Activated T-helper 17 cell treated with anti-CD3 and anti-CD28 coated beads, Interleukin-2, amount 50 U/mL, for 72 hours (primary cell): ENCODE data around the gene NR2C2AP. TPM values are rescaled to one million over a fixed set of nuclear protein-coding genes. Genes with fewer than 3 reads are reported as not detected.
A peak's percentile ranks its signal among the peaks of the same experiment; 100 is the strongest.

Experiments
- ATAC-seq: fragments of 150-1000 bp; cut with Tn5 transposase; replicated peaks from 2 replicates; pipeline ENCODE4 v1.10.0; 2021; ENCODE audit warnings: mild to moderate bottlenecking, moderate library complexity
- H3K27ac Mint-ChIP-seq: one replicate; pipeline ENCODE4 v1.8.0; 2022; ENCODE audit warnings: mixed read lengths
- H3K27me3 Mint-ChIP-seq: one replicate; pipeline ENCODE4 v1.8.0; 2022; ENCODE audit warnings: mixed read lengths
- H3K36me3 Mint-ChIP-seq: one replicate; pipeline ENCODE4 v1.8.0; 2022; ENCODE audit warnings: low read depth, mild to moderate bottlenecking, mixed read lengths
- H3K4me1 Mint-ChIP-seq: one replicate; pipeline ENCODE4 v1.8.0; 2022; ENCODE audit warnings: mixed read lengths
- H3K4me3 Mint-ChIP-seq: one replicate; pipeline ENCODE4 v1.8.0; 2022; ENCODE audit warnings: mild to moderate bottlenecking, mixed read lengths
- H3K9me3 Mint-ChIP-seq: one replicate; pipeline ENCODE4 v1.8.0; 2022; ENCODE audit warnings: mixed read lengths
- total RNA-seq, 2 donors: library from RNA; stranded (reverse); gene quantifications; one replicate each; pipeline ENCODE4 v1.2.3, GENCODE V29; 2022

The NR2C2AP gene, protein sequence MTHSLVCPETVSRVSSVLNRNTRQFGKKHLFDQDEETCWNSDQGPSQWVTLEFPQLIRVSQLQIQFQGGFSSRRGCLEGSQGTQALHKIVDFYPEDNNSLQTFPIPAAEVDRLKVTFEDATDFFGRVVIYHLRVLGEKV
- total RNA-seq, result 10 to 100 TPM; 39.5 to 50.9 TPM

GRCh38 chr19:19203012-19203856 is at the start of gene NR2C2AP:
Gene NR2C2AP (minus strand): TSS chr19:19203414. CDS start chr19:19203060, 354 bp downstream.
- Mint-ChIP-seq H3K36me3 (peaks cover 44% of the 10 kb centered on the region), H3K27me3 (no peaks in the 10 kb centered on the region), H3K27ac (peak within 1 kb of the TSS; percentile 91), H3K9me3 (peaks cover 5% of the 10 kb centered on the region), H3K4me3 (peak within 1 kb of the TSS; percentile 91), H3K4me1 (peaks cover 14% of the 10 kb centered on the region)
- peak; percentile 95 for ATAC-seq

DNA sequence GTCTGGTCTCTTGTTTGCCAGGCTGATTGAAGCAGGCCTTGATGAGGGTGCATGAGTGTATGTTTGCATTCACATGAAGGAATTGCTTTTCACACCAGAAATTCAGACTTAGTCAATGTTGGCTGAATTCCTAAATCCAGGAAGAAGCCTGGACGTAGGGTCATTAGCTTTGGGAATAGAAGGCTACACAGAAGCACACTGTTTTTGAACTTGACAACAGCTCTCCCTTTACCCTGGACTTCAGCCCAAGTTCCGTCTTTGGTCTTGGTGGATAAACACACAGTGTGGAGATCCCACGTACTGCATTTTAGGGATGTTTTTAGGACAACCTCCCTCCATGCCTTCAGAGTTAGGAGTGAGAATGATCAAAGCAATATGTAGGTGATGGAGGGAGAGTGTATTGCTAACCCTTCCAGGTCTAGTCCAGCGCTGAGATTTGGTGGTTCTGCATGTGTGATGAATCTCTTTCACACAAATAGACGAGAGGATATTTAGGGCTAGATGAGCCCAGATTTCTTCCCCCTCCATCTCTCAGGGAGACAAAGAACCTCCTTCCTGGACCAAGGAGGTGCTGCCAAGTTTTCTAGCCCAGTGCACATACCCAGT is 47.1 kb upstream of the NR2C2AP start:
- H3K27me3 Mint-ChIP-seq, result peaks cover 26% of the 10 kb centered on the region
- no peaks in the 10 kb centered on the region for H3K9me3 Mint-ChIP-seq
- H3K27ac Mint-ChIP-seq, result no peak overlapping the region
- H3K36me3 Mint-ChIP-seq, result no peaks in the 10 kb centered on the region
- H3K4me1 Mint-ChIP-seq, result no peaks in the 10 kb centered on the region
- H3K4me3 Mint-ChIP-seq, result no peak overlapping the region
- ATAC-seq, result no peak

DNA sequence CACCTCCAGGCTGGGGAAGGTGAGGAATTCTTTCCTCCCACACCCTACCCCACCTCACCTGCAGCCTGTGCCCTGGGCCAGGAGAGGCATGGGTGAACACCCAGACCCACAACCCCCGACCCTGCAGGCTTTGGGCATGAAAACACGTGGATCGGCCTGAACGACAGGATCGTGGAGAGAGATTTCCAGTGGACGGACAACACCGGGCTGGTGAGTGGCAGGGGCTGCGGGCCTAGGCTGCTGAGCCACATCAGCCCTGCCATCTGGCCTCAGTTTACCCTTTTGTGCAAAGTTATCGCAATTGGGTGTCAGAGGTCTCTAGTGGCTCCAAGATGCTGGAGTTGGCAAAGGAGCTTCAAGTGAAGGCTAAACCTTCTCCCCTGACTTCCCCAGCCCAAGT is 37.3 kb upstream of the NR2C2AP start:
- no peaks in the 10 kb centered on the region for H3K4me1 Mint-ChIP-seq
- H3K9me3 Mint-ChIP-seq, result peaks cover 4% of the 10 kb centered on the region
- no peak overlapping the region for H3K27ac Mint-ChIP-seq
- H3K27me3 Mint-ChIP-seq, result peaks cover 10% of the 10 kb centered on the region
- no peak overlapping the region for H3K4me3 Mint-ChIP-seq
- ATAC-seq, result no peak
- no peaks in the 10 kb centered on the region for H3K36me3 Mint-ChIP-seq

GRCh38 chr19:19239675-19240074 is 36.5 kb upstream of the NR2C2AP start:
- no peak for ATAC-seq
- Mint-ChIP-seq H3K4me1 (no peaks in the 10 kb centered on the region), H3K27ac (no peak overlapping the region), H3K36me3 (no peaks in the 10 kb centered on the region), H3K9me3 (peaks cover 4% of the 10 kb centered on the region), H3K27me3 (peaks cover 10% of the 10 kb centered on the region), H3K4me3 (no peak overlapping the region)

GRCh38 chr19:19238126-19238894 is 35.1 kb upstream of the NR2C2AP start:
- Mint-ChIP-seq H3K4me3 (no peak overlapping the region), H3K36me3 (no peaks in the 10 kb centered on the region), H3K4me1 (no peaks in the 10 kb centered on the region), H3K27ac (no peak overlapping the region), H3K9me3 (peaks cover 4% of the 10 kb centered on the region), H3K27me3 (peaks cover 10% of the 10 kb centered on the region)
- no peak for ATAC-seq

- ATAC-seq, result no peak
- H3K27me3 Mint-ChIP-seq, result peaks cover 10% of the 10 kb centered on the region
- peaks cover 4% of the 10 kb centered on the region for H3K9me3 Mint-ChIP-seq
- H3K27ac Mint-ChIP-seq, result no peak overlapping the region
- no peaks in the 10 kb centered on the region for H3K4me1 Mint-ChIP-seq
- no peaks in the 10 kb centered on the region for H3K36me3 Mint-ChIP-seq
- no peak overlapping the region for H3K4me3 Mint-ChIP-seq
These were observed 33.0 kb upstream of the NR2C2AP start for GRCh38 chr19:19236173-19236572.

DNA sequence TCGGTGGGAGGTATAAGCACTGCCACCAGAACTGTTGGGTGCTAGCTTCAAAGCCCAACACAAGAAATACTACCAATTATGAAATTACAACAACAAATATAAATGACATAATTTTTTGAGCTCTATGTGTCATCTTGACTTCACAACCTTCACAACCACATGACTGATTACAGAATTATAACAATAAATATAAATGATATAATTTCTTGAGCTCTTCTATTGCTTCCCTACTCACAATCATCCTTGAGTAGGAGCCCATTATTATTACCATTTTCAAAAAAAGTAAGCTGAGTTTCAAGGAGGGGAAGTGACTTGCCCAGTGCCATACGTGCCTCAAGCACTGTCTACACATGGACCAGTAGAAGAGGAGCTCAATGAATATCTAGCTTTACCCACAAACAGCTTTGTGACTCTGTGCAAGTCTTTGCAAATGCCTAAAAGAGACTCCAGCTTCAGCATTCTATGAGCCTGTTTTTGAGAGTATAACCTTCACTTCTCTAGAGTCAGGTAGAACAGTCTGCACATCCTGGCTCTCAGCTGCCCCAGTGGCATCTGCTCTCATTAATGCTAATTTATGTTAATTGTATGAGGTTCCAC is 31.1 kb upstream of the NR2C2AP start:
- Mint-ChIP-seq H3K4me3 (no peak overlapping the region), H3K9me3 (peaks cover 4% of the 10 kb centered on the region), H3K27ac (no peak overlapping the region), H3K4me1 (no peaks in the 10 kb centered on the region), H3K27me3 (peaks cover 4% of the 10 kb centered on the region), H3K36me3 (no peaks in the 10 kb centered on the region)
- ATAC-seq, result no peak

DNA sequence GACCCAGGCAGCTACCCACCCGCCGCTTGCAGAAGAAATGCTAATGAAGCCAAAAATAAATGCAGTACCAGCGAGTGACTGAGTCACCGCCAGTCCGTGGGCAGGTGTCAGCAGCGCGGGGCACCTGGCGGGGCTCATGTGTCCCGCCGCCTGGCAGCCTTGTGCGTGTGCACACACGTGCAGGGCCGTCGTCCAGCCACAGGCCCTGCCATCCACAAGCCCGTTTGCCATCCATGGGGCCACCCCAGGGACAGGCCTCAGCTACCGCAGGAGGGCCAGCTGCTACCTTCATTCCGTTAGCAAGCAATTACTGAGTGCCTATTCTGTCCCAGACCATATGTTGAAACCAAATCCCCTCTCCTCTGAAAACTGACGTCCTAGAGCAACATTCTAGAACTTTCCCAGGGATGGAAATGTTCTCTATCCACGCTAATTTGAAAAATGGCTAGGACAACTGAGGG is 29.1 kb upstream of the NR2C2AP start:
- ATAC-seq, result no peak
- Mint-ChIP-seq H3K4me1 (no peaks in the 10 kb centered on the region), H3K9me3 (peaks cover 4% of the 10 kb centered on the region), H3K27ac (no peak overlapping the region), H3K4me3 (no peak overlapping the region), H3K27me3 (peaks cover 3% of the 10 kb centered on the region), H3K36me3 (no peaks in the 10 kb centered on the region)

GRCh38 chr19:19230999-19231398 is 27.8 kb upstream of the NR2C2AP start:
- Mint-ChIP-seq H3K4me3 (no peak overlapping the region), H3K9me3 (no peaks in the 10 kb centered on the region), H3K36me3 (no peaks in the 10 kb centered on the region), H3K27ac (no peak overlapping the region), H3K27me3 (peaks cover 3% of the 10 kb centered on the region), H3K4me1 (no peaks in the 10 kb centered on the region)
- ATAC-seq, result no peak

GRCh38 chr19:19229701-19230100 is 26.5 kb upstream of the NR2C2AP start:
- Mint-ChIP-seq H3K27ac (no peak overlapping the region), H3K4me1 (no peaks in the 10 kb centered on the region), H3K36me3 (no peaks in the 10 kb centered on the region), H3K9me3 (no peaks in the 10 kb centered on the region), H3K27me3 (peaks cover 3% of the 10 kb centered on the region), H3K4me3 (no peak overlapping the region)
- no peak for ATAC-seq

DNA sequence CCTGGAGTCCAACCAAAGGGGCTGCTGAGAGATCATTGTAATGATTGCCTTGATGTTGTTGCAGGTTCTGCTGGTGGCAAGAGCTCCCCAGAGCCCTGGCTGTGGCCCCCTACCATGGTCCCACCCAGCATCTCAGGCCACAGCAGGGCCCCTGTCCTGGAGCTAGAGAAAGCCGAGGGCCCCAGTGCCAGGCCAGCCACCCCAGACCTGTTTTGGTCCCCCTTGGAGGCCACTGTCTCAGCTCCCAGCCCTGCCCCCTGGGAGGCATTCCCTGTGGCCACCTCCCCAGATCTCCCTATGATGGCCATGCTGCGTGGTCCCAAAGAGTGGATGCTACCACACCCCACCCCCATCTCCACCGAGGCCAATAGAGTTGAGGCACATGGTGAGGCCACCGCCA is 24.0 kb upstream of the NR2C2AP start:
- Mint-ChIP-seq H3K27me3 (peaks cover 3% of the 10 kb centered on the region), H3K9me3 (no peaks in the 10 kb centered on the region), H3K36me3 (no peaks in the 10 kb centered on the region), H3K4me1 (no peaks in the 10 kb centered on the region), H3K4me3 (no peak overlapping the region), H3K27ac (no peak overlapping the region)
- no peak for ATAC-seq

- H3K4me3 Mint-ChIP-seq, result no peak overlapping the region
- H3K36me3 Mint-ChIP-seq, result no peaks in the 10 kb centered on the region
- no peaks in the 10 kb centered on the region for H3K9me3 Mint-ChIP-seq
- H3K27ac Mint-ChIP-seq, result no peak overlapping the region
- no peak for ATAC-seq
- H3K27me3 Mint-ChIP-seq, result peaks cover 3% of the 10 kb centered on the region
- no peaks in the 10 kb centered on the region for H3K4me1 Mint-ChIP-seq
These were observed 23.4 kb upstream of the NR2C2AP start for GRCh38 chr19:19226663-19227062.

GRCh38 chr19:19226204-19226603 is 23.0 kb upstream of the NR2C2AP start:
- Mint-ChIP-seq H3K4me1 (no peaks in the 10 kb centered on the region), H3K27me3 (peaks cover 3% of the 10 kb centered on the region), H3K9me3 (no peaks in the 10 kb centered on the region), H3K36me3 (no peaks in the 10 kb centered on the region), H3K27ac (no peak overlapping the region), H3K4me3 (no peak overlapping the region)
- no peak for ATAC-seq

DNA sequence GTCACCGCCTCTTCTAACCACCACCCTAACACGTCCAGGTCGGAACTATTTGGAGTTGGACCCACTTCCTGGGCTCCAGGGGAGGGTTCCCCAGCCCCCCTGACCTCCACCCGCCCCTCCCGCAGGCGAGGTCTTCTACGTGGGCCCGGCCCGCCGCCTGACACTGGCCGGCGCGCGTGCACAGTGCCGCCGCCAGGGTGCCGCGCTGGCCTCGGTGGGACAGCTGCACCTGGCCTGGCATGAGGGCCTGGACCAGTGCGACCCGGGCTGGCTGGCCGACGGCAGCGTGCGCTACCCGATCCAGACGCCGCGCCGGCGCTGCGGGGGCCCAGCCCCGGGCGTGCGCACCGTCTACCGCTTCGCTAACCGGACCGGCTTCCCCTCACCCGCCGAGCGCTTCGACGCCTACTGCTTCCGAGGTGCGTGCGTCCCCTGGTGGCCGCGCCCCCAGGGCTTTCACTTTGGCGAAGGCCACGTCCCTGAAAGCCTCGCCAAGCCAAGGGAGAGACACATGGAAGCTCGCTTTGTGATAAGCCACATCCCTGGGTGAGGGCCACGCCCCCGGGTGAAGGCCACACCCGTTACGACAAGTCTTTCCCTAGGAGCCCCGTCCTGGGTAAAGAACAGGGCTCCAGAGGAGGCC is 21.8 kb upstream of the NR2C2AP start:
- Mint-ChIP-seq H3K4me3 (peak overlapping the region; percentile 74), H3K4me1 (no peaks in the 10 kb centered on the region), H3K27me3 (peaks cover 3% of the 10 kb centered on the region), H3K27ac (no peak overlapping the region), H3K9me3 (no peaks in the 10 kb centered on the region), H3K36me3 (no peaks in the 10 kb centered on the region)
- peak; percentile 93 for ATAC-seq
